Coronary artery (tissue), 2 donors: ENCODE measurements around the gene HIPK2.

Experiments
- DNase-seq: peaks from one replicate; pipeline ENCODE4 v3.0.0-alpha.2; 2017; ENCODE audit warnings: low spot score
- H3K27ac ChIP-seq, 2 donors: fragments of 200-600 bp; sonication (generic); one replicate each; pipeline ENCODE4 v1.5.1; 2016 to 2019
- H3K4me3 ChIP-seq: fragments of 200-600 bp; sonication (generic); 2 replicates; pipeline ENCODE4 v1.5.1; 2016; ENCODE audit warnings: mild to moderate bottlenecking, moderate library complexity
- TF ChIP-seq, protein P1 (sequence below): fragments of 200-600 bp; sonication (generic); IDR thresholded peaks from one replicate; pipeline ENCODE4 v1.5.1; 2019; ENCODE audit warnings: antibody characterized with exemption

HIPK2 gene

DNA sequence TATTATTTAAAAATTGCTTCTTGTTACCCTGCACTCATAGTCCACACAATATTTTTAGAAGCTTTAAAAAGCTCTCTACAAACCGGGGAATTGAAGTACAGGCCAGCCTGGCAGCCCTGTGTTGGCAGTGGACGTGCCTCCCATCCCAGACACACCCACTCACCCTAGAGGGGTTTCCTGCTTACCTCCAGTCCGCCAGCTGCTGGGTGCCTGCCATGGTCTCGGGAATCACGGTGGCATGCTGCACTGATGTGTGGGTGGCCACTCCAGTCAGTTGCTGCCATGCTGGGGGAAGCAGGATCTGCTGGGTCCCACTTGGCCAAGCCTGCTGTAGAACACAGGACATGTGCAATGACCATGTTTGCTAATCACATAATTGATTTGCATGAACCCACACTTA is 173.9 kb downstream of the HIPK2 start:
- TF ChIP-seq, protein P1, sequence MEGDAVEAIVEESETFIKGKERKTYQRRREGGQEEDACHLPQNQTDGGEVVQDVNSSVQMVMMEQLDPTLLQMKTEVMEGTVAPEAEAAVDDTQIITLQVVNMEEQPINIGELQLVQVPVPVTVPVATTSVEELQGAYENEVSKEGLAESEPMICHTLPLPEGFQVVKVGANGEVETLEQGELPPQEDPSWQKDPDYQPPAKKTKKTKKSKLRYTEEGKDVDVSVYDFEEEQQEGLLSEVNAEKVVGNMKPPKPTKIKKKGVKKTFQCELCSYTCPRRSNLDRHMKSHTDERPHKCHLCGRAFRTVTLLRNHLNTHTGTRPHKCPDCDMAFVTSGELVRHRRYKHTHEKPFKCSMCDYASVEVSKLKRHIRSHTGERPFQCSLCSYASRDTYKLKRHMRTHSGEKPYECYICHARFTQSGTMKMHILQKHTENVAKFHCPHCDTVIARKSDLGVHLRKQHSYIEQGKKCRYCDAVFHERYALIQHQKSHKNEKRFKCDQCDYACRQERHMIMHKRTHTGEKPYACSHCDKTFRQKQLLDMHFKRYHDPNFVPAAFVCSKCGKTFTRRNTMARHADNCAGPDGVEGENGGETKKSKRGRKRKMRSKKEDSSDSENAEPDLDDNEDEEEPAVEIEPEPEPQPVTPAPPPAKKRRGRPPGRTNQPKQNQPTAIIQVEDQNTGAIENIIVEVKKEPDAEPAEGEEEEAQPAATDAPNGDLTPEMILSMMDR: no peak
- no peak for DNase-seq
- Histone ChIP-seq H3K4me3 (no peak overlapping the region), H3K27ac (no peak overlapping the region)

DNA sequence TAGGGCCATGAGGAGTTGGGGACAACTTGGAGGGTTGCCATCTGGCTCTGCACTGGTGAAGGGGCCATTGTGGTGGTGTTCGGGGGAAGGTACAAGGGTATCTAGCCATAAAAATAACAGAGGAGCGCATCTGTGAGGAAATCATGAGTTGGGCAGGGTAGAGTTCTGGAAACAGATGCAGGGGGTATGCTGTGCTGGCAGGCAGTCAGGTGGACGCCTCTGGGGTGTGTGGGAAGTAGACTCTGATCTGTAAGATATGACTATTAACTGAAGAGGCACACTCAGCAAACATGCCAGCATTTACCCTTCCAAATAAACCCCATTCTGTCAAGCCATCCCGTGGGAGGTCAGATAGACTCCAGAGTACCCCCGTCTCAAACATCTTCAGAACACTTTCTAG is 174.5 kb downstream of the HIPK2 start:
- TF ChIP-seq, protein P1: no peak
- DNase-seq: no peak
- Histone ChIP-seq H3K27ac (no peak overlapping the region), H3K4me3 (no peak overlapping the region)

DNA sequence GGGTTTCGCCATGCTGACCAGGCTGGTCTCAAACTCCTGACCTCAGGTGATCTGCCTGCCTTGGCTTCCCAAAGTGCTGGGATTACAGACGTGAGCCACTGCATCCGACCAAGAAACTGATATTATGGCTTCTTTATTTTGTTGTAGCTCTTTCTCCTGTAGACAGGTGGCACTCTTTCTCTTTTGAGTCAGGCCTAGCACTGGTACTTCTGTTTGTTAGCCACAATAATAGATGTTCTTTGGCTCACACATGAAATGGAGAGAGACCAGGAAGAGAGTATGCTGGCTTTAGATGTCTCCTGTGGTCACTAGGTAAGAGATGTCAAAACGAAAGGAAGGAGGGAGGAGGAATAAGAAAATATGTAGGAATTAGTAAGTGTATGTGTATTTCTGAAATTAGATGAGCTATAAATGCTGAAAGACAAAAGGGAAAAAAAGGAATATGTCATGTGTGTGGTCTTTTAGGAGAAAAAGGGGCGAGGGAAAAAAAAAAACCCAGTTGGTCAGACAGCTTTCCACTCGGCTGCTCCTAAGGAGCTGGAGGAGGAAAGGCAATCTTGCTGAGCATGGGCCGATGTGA is 175.6 kb downstream of the HIPK2 start:
- H3K27ac ChIP-seq: no peak overlapping the region
- H3K4me3 ChIP-seq: no peak overlapping the region
- TF ChIP-seq, protein P1: no peak
- DNase-seq: no peak

DNA sequence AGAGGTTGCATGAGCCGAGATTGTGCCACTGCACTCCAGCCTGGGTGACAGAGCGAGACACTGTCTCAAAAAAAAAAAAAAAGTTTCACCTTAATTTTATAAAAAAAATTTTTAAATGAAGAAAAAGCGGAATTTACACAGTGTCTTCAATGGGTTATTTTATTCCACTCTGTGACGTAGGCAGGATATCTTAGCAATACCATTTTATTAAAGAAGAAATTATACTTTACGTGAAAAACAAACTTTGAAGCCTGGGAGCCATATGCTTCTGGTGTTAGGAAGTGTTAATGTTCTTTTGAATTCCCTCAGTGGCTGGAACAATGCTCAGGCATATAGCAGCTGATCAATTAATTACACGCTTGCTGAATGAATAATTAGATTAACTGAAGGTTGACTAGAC is 176.6 kb downstream of the HIPK2 start:
- TF ChIP-seq, protein P1: no peak
- Histone ChIP-seq H3K27ac (no peak overlapping the region), H3K4me3 (no peak overlapping the region)
- no peak for DNase-seq

DNA sequence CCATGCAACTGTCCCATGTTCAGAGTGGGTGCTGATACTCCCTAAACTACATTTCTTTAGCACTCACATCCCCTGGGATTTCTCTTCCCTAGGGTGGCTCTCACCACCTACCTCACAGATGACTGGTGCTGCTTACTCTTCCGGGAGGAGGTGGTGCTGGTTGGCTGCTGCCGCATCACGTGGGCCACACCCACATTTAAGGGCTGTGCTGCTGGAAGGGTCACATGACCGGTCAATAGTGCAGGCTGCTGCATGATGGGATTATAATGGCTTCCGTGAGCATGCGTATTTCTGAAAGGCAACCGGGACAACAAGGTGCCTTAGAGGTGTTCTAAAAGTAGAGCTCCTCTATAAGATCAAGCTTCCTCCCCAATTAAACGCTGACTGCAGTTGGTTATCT is 177.5 kb downstream of the HIPK2 start:
- no peak overlapping the region for H3K27ac ChIP-seq
- TF ChIP-seq, protein P1: no peak
- no peak overlapping the region for H3K4me3 ChIP-seq
- DNase-seq: no peak

DNA sequence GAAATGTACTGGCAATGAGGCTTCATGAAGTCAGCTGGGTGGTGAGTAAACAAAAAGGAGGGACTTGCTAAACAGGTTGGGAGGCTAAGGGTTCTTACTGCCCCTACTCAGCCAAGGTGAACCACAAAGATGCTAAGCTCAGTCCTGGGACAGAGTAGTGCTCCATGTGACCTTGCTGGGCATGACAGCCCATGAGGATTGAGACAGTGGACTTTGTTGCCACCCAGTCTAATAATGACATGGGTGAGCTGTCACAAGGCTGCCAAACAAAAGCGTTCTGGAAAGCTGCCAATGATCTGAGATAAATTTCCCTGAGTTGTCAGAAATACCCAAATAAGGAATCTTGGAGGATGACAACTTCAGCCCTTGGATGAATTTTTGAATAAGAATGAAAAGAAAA is 179.2 kb downstream of the HIPK2 start:
- H3K27ac ChIP-seq: no peak overlapping the region
- DNase-seq: no peak
- H3K4me3 ChIP-seq: no peak overlapping the region
- TF ChIP-seq, protein P1: no peak

DNA sequence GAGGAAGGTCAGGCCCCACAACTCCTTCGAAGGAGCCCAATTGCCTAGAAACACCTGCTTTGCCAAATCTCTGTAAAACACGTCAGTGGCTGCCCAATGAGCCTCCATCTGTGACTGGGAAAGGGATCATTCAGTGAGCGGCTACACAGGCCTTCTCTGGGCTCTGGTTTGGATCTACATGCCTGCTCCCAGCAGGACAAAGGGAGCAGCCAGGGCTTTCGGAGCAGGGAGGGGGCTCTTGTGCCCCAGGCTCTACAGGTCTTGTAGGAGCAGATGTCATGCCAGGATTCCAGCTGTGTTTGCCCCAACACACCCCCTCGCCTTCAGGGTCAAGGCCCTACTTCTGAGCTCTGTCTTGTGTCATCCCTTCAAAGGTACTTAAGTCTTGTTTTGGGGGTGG is 180.8 kb downstream of the HIPK2 start:
- Histone ChIP-seq H3K27ac (no peak overlapping the region), H3K4me3 (no peak overlapping the region)
- no peak for DNase-seq
- TF ChIP-seq, protein P1: no peak
